ENCODE data around the gene SMIM5. TPM values are rescaled to one million over a fixed set of nuclear protein-coding genes. Genes with fewer than 3 reads are reported as not detected.

Gene SMIM5
- total RNA-seq, 6 experiments from 2014 or later = 0.09 TPM; not detected in 5

DNA sequence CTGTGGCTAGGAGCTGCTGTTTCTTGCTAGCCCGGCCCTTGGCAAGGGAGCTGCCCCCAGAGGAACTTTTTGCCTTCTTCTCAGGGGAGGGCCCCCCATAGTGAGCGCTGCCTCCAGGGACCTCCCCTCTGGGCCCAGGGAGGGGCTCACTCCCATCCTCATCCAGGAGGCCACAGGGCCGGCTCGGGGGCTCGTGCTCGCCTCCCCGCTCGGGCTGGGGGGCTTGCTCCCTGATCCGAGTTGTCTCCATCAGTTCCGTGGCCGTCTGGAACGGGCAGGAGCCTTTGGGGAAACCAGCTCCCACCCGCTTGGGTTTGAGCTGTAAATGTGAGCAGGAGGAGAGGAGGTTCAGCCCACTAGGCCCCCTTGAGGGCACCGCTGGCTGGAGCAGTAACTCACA, 4.1 kb upstream of the SMIM5 start:
- H3K4me1 Mint-ChIP-seq (ENCODE audit: low read depth) = peaks cover 15% of the 10 kb centered on the region

DNA sequence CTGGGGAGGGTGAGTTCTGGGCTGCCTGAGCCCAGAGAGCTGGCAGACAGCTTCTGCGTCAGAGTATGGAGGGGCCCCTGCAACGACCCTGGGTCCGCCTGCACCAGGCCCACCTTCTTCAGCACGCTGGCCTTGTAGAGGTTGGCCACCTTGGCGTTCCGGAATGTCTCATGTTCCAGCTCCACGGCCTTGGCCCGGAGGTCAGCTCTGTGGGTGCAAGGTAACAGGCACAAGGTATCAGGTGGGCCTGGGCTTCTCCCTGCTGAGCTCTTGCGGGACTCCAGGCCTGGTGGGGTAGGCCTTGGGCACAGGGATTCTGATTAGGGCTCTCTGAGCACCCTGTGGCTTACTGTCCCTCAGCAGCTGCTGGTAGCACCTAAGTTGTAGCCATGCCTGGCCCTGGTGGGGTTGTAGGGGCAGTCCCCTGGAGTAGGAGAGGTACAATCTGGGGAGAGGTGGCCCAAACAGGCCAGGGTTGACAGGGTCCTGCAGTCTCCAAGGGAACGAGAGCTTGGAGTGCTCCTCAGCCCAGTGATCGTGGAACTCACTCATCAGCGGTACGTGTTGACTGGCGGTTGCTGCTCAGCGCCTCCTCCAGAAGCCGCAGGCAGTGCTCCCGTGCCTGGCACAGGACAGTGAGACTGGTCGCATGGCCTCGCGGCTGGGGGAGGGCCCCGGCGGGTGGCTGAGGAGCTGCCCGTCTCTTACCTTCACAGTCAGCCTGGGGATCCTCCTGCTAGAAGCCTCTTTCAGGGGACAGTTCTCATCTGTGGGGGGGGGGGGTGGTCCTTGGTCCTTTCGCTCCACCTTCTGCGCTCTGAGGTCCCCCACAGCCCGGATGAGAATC, 2.9 kb upstream of the SMIM5 start:
- Mint-ChIP-seq H3K27ac (no peak overlapping the region), H3K36me3 (ENCODE audit: low read depth) (no peaks in the 10 kb centered on the region), H3K27me3 (ENCODE audit: insufficient read depth) (peaks cover 3% of the 10 kb centered on the region; the same call in 1 of the 2 replicates), H3K4me1 (ENCODE audit: low read depth) (peaks cover 16% of the 10 kb centered on the region), H3K9me3 (no peaks in the 10 kb centered on the region), H3K4me3 (no peak overlapping the region; the same call in 1 of the 2 replicates)
- DNase-seq = no peak
- TF ChIP-seq, protein P1, sequence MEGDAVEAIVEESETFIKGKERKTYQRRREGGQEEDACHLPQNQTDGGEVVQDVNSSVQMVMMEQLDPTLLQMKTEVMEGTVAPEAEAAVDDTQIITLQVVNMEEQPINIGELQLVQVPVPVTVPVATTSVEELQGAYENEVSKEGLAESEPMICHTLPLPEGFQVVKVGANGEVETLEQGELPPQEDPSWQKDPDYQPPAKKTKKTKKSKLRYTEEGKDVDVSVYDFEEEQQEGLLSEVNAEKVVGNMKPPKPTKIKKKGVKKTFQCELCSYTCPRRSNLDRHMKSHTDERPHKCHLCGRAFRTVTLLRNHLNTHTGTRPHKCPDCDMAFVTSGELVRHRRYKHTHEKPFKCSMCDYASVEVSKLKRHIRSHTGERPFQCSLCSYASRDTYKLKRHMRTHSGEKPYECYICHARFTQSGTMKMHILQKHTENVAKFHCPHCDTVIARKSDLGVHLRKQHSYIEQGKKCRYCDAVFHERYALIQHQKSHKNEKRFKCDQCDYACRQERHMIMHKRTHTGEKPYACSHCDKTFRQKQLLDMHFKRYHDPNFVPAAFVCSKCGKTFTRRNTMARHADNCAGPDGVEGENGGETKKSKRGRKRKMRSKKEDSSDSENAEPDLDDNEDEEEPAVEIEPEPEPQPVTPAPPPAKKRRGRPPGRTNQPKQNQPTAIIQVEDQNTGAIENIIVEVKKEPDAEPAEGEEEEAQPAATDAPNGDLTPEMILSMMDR (IDR thresholded peaks at IDR 0.05) = no peak

More for the DNA sequence above, 4.1 kb upstream of the SMIM5 start:
- no peak for DNase-seq
- Mint-ChIP-seq H3K9me3 (no peaks in the 10 kb centered on the region), H3K36me3 (ENCODE audit: low read depth) (no peaks in the 10 kb centered on the region), H3K4me3 (no peak overlapping the region), H3K27me3 (ENCODE audit: insufficient read depth) (peaks cover 3% of the 10 kb centered on the region; the same call in 1 of the 2 replicates), H3K27ac (no peak overlapping the region)
- TF ChIP-seq, protein P1 (IDR thresholded peaks at IDR 0.05) = no peak

DNA sequence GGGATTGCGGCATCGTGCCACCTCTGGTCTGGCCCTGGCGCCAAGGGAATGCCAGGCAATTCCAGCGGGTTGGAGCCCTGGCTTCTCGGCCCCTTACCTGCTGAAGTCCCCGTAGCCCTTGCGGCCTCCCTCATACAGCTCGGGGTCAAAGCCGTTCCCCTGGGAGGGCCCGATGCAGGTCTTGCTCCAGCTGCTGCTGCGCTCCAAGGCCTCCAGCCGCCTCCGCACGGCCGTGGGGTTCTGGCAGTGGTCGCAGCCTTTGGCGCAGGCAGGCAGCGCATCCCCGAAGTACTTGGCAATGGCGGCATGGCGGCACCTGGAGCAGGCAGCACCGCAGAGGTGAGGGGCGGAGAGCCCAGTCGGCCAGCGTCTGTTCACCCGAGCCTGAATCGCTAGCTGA, 1.9 kb upstream of the SMIM5 start:
- Mint-ChIP-seq H3K27me3 (ENCODE audit: insufficient read depth) (peaks cover 3% of the 10 kb centered on the region; the same call in 1 of the 2 replicates), H3K36me3 (ENCODE audit: low read depth) (no peaks in the 10 kb centered on the region), H3K4me1 (ENCODE audit: low read depth) (peaks cover 16% of the 10 kb centered on the region), H3K4me3 (no peak overlapping the region), H3K9me3 (no peaks in the 10 kb centered on the region), H3K27ac (no peak overlapping the region)
- TF ChIP-seq, protein P1 (IDR thresholded peaks at IDR 0.05) = no peak
- no peak for DNase-seq

DNA sequence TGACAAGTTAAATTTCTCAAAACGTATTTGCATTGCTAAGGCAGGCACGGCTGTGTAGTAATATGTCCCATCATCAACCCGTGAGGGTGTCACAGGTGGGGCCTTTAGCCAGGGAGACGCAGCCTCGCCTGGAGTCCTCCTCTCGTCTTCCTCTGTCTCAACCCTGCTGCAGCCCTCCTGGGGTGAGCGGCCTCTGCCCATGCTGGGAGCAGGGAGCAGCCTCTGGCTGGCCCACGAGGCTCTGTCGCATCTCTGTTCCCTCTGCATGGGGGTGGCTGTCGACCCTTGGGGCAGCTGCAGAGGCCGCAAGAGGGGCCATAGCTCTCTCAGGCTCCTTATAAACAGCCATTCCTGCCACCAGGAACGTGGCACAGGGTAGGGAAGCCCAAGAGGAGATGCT, 806 bp upstream of the SMIM5 start:
- Mint-ChIP-seq H3K36me3 (ENCODE audit: low read depth) (no peaks in the 10 kb centered on the region), H3K4me3 (no peak overlapping the region), H3K27me3 (ENCODE audit: insufficient read depth) (peaks cover 3% of the 10 kb centered on the region; the same call in 1 of the 2 replicates), H3K9me3 (no peaks in the 10 kb centered on the region), H3K4me1 (ENCODE audit: low read depth) (peaks cover 16% of the 10 kb centered on the region), H3K27ac (no peak overlapping the region)
- no peak for DNase-seq
- TF ChIP-seq, protein P1 (IDR thresholded peaks at IDR 0.05) = no peak

DNA sequence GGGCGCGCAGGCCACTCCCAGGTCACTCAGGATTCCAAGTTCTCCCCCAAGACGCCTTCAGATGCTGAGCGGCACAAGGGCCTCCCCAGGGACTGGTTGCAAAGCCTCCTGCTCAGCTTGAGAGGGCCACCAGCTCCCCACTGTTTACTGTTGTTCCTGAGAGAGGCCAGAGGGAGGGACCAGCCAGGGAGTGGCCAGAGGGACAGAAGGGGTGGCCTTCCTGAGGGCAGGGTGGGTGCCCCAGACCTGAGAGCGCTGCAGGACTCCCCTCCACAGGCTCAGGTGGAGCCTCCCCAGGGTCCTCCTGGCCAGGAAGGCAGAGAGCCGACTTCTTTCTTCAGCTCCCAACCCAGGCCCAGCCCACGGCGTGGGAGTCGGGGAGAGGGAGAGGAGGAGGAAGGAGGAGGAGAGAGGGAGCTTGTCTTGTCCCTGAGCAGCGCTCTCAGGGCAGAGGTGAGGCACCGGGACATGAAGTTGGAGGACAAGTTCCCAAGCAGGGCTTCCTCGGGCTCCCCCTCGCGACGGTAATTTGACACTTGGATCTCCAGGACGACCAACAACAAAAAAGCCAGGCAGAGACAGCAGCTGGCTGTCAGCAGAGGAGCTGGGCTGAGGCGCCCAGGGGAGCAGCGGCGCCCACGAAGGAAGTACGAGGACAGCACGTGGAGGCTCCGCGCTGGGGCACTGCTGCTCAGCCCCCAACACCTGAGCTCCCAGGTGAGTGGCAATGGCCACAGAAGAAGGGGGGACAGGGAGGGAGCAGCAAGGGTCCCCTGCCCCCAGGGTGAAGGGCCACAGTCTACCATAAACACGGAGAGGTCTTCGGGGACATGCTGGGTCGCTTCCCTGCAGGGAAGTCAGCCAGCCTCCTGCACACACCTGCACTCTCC, 497 bp downstream of the SMIM5 start:
- H3K27ac Mint-ChIP-seq = peak overlapping the region; percentile 89

More for the DNA sequence above, 497 bp downstream of the SMIM5 start:
- Mint-ChIP-seq H3K4me1 (ENCODE audit: low read depth) (peaks cover 16% of the 10 kb centered on the region), H3K36me3 (ENCODE audit: low read depth) (no peaks in the 10 kb centered on the region), H3K27me3 (ENCODE audit: insufficient read depth) (peaks cover 5% of the 10 kb centered on the region), H3K9me3 (no peaks in the 10 kb centered on the region), H3K4me3 (peak overlapping the region; percentile 39)
- DNase-seq = peak; percentile 90
- TF ChIP-seq, protein P1 (IDR thresholded peaks at IDR 0.05) = peak; percentile 77
